Activated CD4-positive, alpha-beta T cell treated with anti-CD3 and anti-CD28 coated beads, Interleukin-2, amount 50 U/mL, for 1 hour (primary cell): ENCODE data around the gene THAP12.

Experiments used
- DNase-seq: peaks from one replicate; pipeline ENCODE4 v3.0.0-alpha.2; 2020

THAP12 gene

GRCh38 chr11:76379807-76380158 is 1.1 kb downstream of the THAP12 start:
- no peak for DNase-seq

GRCh38 chr11:76376746-76377558 is 4.0 kb downstream of the THAP12 start:
- no peak for DNase-seq

- no peak for DNase-seq
Measured at GRCh38 chr11:76371170-76371569, 9.8 kb downstream of the THAP12 start.

- DNase-seq, result no peak
Measured at GRCh38 chr11:76369406-76369805, 11.5 kb downstream of the THAP12 start.

GRCh38 chr11:76368490-76368889 is 12.4 kb downstream of the THAP12 start:
- DNase-seq, result no peak

- no peak for DNase-seq
Measured at GRCh38 chr11:76365038-76365679, 15.8 kb downstream of the THAP12 start.

- no peak for DNase-seq
Measured at GRCh38 chr11:76362716-76363115, 18.2 kb downstream of the THAP12 start.

- DNase-seq, result no peak
Measured at GRCh38 chr11:76361776-76362175, 19.2 kb downstream of the THAP12 start.

GRCh38 chr11:76361374-76361773 is 19.6 kb downstream of the THAP12 start:
- DNase-seq, result no peak

GRCh38 chr11:76355172-76355571 is 25.8 kb downstream of the THAP12 start:
- no peak for DNase-seq

DNA sequence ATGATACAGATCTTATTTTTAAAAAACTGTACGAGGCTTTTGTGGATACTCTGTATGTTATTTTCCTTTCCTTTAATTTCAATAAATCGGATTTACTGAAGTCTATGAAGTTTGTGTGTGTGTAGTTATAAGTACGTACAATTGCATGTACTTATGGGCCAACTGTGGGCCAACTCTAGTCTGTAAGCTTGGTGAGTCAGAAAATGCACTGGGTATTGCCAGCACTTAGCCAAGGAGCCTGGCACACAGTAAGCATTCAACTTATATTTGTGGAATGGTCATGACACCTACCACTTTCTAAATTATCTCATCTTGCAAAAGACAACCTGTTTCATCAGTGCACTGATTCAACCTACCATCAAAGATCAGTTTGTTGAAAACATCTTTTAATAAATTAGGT is 32.6 kb downstream of the THAP12 start:
- DNase-seq, result no peak

GRCh38 chr11:76347466-76347865 is 33.5 kb downstream of the THAP12 start:
- no peak for DNase-seq

DNA sequence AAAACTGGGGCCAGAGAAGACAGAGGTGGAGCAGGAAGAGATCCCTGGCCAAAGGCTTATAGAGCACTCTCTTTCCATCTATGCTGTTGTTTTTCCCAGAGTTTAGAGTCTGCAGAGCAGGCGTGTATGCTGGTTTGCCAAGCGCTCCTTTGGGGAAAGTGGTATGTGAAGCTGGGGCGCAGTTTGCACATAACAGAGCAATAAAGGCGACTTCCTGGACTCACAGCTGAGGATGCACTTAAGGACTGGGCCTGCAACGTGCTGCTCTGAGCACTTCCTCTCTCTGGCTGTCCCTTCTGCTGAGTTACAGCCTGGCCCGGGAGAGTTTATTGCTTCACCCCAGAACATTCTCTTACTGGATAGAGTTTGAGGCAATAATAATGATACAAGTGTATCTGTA is 41.7 kb downstream of the THAP12 start:
- DNase-seq, result no peak

DNA sequence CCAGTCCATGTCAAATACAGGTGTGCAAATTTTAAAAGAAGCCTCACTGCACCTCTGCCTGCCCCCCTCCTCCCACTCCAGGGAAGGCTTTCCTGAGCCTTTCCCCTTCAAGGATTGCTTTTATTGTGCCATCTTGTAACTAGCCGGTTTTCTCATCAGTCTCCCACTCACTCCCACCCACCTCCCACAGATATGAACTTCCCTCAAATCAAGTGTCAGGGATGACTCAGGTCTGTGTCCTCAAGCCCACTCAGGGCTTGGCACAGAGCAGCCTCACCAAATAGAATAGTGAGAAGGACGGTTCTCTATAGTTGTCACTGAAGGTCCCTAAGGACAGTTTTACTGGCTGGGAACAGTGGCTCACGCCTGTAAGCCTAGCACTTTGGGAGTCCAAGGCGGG is 43.0 kb downstream of the THAP12 start:
- DNase-seq, result no peak

- no peak for DNase-seq
Measured at GRCh38 chr11:76337469-76337868, 43.5 kb downstream of the THAP12 start.

DNA sequence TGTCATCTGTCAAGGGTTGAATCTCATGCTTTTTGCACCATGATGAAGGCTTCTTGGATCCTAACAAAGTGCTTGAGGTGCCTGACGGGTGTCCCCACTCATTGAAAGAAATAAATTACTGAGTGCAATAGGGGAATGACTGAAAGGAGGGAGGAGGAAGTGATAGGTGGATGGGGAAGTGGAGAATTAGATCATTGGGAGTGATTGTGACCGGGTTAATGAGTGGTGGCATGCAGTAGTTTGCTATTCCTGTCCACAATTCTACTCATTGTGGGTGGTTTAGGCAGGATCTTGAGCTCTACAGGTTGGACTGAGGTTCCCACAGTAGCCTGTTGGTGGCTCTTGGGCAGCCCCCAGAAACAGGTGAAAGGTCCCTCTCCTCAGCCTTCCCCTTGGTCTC is 44.3 kb downstream of the THAP12 start:
- no peak for DNase-seq

DNA sequence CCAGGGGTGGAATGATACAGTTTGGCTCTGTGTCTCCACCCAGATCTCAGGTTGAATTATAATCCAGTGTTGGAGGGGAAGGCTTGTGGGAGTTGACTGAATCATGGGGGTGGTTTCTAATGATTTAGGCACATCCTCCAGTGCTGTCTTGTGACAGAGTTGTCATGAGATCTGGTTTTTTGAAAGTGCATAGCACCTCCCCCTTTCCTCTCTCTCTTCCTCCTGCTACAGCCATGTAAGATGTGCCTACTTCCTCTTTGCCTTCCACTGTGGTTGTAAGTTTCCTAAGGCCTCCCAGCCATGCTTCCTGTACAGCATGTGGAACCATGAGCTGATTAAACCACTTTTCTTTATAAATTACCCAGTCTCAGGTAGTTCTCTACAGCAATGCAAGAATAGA is 45.1 kb downstream of the THAP12 start:
- no peak for DNase-seq

DNA sequence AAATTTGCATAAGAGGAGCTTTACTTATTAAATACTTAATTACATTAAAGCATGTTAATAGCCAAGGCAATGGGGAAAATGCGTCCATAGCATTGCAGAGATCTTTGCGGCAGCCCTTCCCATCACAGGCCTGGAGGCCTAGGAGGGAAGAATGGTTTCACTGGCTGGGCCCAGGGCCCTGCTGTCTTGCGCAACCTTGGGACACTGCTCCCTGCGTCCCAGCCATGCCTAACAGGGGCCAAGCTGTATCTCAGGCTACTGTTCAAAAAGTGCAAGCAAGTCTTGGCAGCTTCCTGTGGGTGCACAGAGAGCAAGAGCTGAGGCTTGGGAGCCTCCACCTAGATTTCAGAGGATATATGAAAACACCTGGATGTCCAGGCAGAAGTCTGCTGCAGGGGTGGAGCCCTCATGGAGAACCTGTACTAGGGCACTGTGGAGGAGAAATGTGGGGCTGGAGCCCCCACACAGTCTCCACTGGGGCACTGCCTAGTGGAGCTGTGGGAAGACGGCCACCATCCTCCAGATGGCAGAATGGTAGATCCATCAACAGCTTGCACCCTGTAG is 46.0 kb downstream of the THAP12 start:
- DNase-seq, result no peak

DNA sequence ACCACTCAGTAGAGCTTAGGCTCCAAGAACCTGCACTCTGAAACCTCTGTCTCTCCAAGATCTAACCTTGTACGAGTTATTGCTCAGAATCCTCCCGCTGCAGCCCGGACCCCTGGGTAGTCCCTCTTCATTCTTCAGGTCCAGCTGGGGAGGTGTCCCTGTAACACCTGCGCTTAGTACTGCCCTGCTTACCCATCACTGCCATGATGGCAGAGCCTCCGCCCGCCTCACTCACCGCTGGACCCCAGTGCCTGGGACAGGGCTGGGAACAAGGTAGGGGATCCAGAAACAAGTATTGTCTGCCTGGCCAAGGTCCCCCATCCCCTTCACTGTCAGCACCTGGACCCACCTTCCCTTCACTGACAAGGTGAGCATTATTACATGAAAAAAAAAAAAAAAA is 50.3 kb downstream of the THAP12 start:
- no peak for DNase-seq

DNA sequence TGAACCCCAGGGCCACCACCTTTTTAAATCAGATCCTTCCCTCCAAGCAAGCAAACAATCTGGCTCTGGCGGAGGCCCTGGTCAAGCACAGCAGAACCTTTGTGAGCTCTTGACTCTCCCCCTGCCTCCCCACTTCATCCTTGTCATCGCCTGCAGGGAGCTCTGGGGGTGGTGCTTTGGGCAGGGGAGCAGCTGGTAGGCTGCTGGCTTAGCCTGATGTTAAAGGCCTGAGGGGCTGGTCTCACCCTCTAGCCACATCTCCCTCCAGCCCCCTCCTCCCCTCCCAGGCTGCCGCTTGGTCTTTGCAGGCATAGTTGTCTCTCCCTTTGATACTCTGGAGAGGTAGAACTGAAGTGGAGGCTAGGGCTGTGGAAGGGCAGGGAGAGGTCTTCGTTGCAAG is 50.9 kb downstream of the THAP12 start:
- DNase-seq, result no peak

- DNase-seq, result no peak
Measured at GRCh38 chr11:76329084-76329648, 51.8 kb downstream of the THAP12 start.

DNA sequence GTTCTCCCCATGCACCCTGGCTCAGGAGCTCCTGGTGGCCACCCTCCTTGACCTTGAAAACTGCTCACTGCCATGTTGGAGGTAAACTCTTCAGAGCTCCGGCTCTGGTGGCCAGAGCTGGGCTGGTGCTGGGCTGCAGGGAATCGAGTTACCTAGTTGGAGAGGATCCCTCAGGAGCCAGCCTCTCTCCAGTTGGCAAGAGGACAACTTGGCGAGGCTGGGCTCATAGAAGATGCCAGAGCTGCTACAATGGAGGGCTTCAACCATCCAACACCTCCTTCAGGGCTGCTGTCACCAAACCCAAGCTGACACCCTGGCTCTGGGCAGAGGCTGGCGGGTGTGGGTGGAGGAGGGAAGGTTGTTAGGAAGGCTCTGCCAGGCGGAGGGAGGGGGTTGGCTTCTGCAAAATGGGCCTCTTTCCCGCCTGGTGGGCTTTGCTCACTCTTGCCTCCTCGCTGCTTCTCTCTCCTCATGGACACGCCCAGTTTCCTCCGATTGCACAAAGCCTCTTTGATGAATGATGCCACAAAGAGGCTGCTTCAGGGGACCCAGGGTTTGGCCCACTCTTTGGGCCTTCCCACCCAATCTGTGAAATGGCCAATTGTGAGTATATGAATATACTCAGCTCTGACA is 53.1 kb downstream of the THAP12 start:
- DNase-seq, result no peak

- no peak for DNase-seq
Measured at GRCh38 chr11:76327202-76327601, 53.7 kb downstream of the THAP12 start.

DNA sequence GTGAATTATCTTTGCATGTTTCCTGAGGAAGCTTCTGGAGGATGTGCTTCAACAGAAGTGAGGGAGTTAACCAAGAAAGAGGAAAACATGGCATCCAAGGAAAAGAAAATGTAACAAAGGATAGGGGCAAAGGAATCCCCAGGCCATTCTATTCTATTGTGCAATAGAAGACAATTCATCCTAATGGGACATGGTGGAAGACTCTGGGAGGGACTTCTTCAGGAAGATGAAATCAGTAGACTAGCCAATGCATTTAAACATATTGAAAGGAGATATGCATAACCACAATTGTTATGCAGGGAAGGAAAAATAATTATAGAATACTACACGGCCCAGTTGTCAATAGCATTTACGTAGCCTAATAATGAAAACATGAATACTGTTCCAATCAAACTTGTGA is 55.7 kb downstream of the THAP12 start:
- DNase-seq, result no peak
